Measurements from ENCODE around the gene GRHPR. TPM values are rescaled to one million over a fixed set of nuclear protein-coding genes. Genes with fewer than 3 reads are reported as not detected.

Gene GRHPR
- total and polyA plus RNA-seq, 2 of the 8 experiments (the other 6 are each of a cell fraction or from before 2014, with no cell fraction given) = 97.0 to 201 TPM

- no peak for TF ChIP-seq NANOG (IDR thresholded peaks at IDR 0.05; ENCODE audit: insufficient read depth, low read depth, low read length, poor library complexity, severe bottlenecking)
- TF ChIP-seq SIRT6 (IDR thresholded peaks at IDR 0.05; ENCODE audit: low read length) = no peak
- TF ChIP-seq YY1 (IDR thresholded peaks at IDR 0.05; ENCODE audit: low read depth, low read length) = no peak
- TF ChIP-seq SIN3A (conservative IDR thresholded peaks at IDR 0.05 in 1 of 2, IDR thresholded peaks at IDR 0.05 in 1 of 2; ENCODE audit: low read depth in 1 of 2, low read length in 2 of 2) = no peak
Measured at GRCh38 chr9:37419204-37419603, 3.3 kb upstream of the GRHPR start (continued).

Data from H1 (cell line).